ENCODE data around the gene AICDA.
"Not testable (repeated sequence)": the region's sequence is repeated elsewhere in the genome, so short reads cannot be mapped to it uniquely, and the experiment has no call there.

Gene AICDA

GRCh38 chr12:8630131-8630530, 17.5 kb upstream of the AICDA start:
- H3K27ac ChIP-seq = no peak overlapping the region
- TF ChIP-seq CTCF (conservative IDR thresholded peaks at IDR 0.05) = no peak

GRCh38 chr12:8629486-8630033, 16.9 kb upstream of the AICDA start:
- no peak overlapping the region for H3K27ac ChIP-seq
- TF ChIP-seq CTCF (conservative IDR thresholded peaks at IDR 0.05) = no peak

DNA sequence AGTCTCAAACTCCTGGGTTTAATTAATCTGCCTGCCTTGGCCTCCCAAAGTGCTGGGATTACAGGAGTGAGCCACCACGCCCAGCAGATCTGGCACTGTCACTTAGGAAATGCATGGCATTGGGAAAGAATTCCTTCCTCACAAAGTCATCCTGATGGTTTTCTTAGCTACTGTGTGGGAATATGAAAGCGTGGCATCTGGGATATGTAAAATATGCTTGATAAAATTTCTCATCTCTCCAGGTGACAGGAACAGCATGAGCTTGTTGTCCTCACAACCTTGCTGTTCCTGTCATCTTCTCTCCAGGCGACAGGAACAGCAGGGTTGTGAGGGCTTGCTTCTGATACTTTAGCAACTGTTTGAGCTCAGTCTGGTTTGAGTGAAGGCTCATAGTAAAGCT, 16.1 kb upstream of the AICDA start:
- no peak overlapping the region for H3K27ac ChIP-seq
- no peak for TF ChIP-seq CTCF (conservative IDR thresholded peaks at IDR 0.05)

- not testable (repeated sequence) for H3K27ac ChIP-seq
Measured at GRCh38 chr12:8624750-8625149, 12.1 kb upstream of the AICDA start.

GRCh38 chr12:8622646-8623045, 10.0 kb upstream of the AICDA start:
- H3K27ac ChIP-seq = no peak overlapping the region
- no peak for TF ChIP-seq CTCF (conservative IDR thresholded peaks at IDR 0.05)

DNA sequence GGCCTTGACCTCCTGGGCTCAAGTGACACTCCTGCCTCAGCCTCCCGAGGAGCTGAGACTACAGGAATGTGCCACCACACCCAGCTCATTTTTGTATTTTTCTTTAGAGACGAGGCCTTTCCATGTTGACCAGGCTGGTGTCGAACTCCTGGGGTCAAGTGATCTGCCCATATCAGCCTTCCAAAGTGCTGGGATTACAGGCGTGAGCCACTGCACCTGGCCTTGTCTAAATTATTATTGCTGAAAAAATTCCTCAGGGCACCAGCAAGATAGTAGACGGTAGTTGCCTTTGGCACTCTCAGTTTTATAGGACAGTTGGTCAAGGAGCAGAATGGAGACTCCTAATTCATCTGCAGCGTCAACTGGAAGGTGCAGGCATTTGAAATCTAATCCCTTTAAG, 2.5 kb upstream of the AICDA start:
- TF ChIP-seq CTCF (conservative IDR thresholded peaks at IDR 0.05) = no peak
- no peak overlapping the region for H3K27ac ChIP-seq

- H3K27ac ChIP-seq = not testable (repeated sequence)
Measured at GRCh38 chr12:8613881-8614280, 1.2 kb upstream of the AICDA start.

DNA sequence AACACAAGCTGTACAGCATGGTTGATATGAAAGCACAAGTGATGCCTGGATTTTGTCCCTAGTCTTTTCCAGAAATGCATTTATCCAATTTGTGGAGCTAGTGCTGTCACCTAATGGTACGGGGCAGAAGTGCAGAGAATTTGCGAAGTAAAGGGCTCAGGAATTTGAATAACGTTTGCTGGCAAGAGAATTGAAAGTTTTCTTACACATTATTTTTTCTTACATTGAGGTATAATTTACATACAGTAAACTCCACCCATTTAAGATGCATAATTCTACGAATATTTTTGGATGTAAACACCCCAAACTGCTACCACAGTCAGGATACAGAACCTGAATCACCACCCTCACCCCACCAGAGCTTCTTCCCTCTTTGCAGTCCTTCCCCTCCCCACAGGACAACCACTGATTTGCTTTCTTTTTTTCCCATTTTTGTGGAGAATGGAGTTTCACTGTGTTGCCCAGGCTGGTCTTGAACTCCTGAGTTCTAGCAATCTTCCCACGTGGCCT, 3.5 kb downstream of the AICDA start:
- peak; percentile 95 for TF ChIP-seq CTCF (conservative IDR thresholded peaks at IDR 0.05)
- no peak overlapping the region for H3K27ac ChIP-seq

DNA sequence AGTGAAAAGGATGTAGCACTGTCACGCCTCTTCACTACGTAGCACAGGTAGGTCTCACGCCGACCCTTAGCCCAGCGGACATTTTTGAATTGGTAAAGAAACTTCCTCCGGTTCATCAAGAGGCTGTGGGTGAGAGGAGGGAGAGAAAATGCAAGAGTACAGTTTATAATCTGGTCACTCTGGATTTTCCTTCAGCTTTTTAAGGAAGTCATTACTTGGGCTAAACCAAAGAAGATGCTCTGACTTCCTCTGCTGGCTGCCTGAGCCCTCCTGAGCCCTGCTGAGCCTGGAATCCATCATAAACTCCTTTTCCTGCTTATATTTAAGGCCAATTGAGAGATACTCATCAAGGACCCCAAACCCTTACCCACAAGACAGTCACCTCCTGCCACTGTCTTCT, 5.8 kb downstream of the AICDA start:
- TF ChIP-seq CTCF (conservative IDR thresholded peaks at IDR 0.05) = no peak
- no peak overlapping the region for H3K27ac ChIP-seq
